Omental fat pad (tissue), 4 donors: ENCODE data around the gene SPATC1L. TPM values are rescaled to one million over a fixed set of nuclear protein-coding genes. Genes with fewer than 3 reads are reported as not detected.

Source experiments
- ATAC-seq: fragments of 150-250 bp; one replicate; pipeline ENCODE4 v1.9.1; 2016; ENCODE audit warnings: mild to moderate bottlenecking, moderate library complexity; ENCODE audit not compliant: low FRiP score
- DNase-seq: peaks from one replicate; pipeline ENCODE4 v3.0.0-alpha.2; 2019; ENCODE audit warnings: low spot score
- total RNA-seq, 4 donors: library from RNA; depleted of rRNA; stranded (reverse); fragments of >200 nt; gene quantifications; one replicate each; pipeline ENCODE4 v1.1.0, GENCODE V29; 2016
- TF ChIP-seq, protein P1 (sequence below), 3 donors: fragments of 450-650 bp; IDR thresholded peaks; one replicate each; pipeline ENCODE4 v1.5.1; 2016 to 2017; ENCODE audit warnings: antibody characterized with exemption in 3 of 3, mild to moderate bottlenecking in 3 of 3, moderate library complexity in 2 of 3

Gene SPATC1L
- total RNA-seq, 4 donors from 2014 or later: 0.96 to 8.0 (median 2.8) TPM

DNA sequence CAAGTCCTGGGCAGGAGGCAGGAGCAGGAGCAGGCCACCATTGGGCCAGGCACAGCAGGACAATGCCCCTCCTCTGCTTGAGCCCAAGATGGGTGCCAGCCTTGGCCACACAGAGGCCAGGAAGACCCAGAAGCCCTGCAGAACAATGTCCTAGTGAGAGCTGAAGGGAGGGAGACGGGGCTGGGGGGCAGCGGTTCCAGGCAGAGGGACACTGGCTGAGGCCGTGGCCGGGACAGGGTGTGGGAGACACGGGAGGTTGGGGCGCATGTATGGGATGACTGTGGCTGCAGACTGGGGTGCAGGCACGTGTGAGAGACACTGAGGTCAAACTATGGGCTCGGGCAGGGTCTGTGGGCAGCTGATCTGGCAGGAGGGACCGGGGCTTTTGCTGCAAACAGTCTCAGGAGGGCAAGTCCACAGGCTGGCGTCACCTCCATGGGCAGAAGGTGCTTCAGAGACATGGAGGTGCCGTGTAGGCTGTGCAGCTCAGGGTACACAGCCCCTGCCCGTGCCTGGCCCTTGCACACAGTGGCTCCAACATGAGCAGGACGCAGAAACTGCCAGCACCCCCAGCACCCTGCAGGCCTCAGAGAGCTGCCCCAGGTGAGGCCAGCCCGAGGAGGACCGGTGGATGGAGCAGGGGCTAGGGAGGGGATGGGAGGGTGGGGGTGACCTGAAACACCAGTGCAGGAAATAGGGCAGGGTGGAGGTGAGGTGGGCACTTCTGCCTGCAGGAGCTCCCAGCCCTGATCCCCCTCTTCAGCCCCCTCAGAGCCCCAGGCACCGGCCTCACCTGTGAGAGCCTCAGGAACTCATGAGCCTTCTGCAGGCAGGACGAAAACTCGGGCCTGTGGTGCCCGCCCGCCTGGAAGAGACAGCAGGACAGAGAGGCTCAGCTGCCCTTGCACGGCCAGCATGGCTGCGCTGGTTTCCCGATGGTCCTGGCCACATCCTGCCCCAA, 24.8 kb upstream of the SPATC1L start:
- peak; percentile 12 for DNase-seq
- TF ChIP-seq, protein P1, sequence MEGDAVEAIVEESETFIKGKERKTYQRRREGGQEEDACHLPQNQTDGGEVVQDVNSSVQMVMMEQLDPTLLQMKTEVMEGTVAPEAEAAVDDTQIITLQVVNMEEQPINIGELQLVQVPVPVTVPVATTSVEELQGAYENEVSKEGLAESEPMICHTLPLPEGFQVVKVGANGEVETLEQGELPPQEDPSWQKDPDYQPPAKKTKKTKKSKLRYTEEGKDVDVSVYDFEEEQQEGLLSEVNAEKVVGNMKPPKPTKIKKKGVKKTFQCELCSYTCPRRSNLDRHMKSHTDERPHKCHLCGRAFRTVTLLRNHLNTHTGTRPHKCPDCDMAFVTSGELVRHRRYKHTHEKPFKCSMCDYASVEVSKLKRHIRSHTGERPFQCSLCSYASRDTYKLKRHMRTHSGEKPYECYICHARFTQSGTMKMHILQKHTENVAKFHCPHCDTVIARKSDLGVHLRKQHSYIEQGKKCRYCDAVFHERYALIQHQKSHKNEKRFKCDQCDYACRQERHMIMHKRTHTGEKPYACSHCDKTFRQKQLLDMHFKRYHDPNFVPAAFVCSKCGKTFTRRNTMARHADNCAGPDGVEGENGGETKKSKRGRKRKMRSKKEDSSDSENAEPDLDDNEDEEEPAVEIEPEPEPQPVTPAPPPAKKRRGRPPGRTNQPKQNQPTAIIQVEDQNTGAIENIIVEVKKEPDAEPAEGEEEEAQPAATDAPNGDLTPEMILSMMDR (IDR thresholded peaks at IDR 0.05): no peak
- ATAC-seq: no peak

DNA sequence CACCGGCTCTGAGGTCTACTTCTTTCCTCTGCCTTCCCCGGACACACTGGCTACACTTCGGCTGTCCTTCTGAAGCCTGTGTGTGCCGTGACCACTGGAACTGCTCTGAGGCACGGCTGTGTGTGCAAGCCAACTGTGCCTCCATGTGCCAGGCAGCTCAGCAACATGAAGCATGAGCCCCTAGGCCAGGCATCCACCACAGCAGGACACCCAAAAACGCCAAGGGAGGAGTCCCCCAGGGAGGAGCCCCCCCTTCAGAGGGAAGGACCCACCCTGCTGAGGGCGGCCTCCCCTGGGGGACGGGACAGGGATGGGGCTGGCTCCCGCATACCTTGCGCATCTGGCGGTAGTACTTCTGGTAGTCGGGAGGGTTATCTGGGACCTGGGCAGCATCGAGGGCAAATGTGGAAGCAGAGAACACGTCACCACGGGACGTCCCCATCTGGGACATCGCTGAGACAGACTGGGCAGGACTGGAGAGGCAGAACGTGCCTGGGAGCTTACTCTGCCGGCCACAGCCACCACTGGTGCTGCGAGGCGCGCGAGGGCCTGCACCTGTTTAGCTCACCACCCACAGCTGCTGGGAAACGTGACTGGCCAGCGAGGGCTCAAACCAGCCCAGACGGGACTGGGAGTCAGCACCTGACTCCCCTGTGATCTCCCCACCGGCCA, 23.8 kb upstream of the SPATC1L start:
- TF ChIP-seq, protein P1 (IDR thresholded peaks at IDR 0.05): no peak
- DNase-seq (no peak), ATAC-seq (no peak)

DNA sequence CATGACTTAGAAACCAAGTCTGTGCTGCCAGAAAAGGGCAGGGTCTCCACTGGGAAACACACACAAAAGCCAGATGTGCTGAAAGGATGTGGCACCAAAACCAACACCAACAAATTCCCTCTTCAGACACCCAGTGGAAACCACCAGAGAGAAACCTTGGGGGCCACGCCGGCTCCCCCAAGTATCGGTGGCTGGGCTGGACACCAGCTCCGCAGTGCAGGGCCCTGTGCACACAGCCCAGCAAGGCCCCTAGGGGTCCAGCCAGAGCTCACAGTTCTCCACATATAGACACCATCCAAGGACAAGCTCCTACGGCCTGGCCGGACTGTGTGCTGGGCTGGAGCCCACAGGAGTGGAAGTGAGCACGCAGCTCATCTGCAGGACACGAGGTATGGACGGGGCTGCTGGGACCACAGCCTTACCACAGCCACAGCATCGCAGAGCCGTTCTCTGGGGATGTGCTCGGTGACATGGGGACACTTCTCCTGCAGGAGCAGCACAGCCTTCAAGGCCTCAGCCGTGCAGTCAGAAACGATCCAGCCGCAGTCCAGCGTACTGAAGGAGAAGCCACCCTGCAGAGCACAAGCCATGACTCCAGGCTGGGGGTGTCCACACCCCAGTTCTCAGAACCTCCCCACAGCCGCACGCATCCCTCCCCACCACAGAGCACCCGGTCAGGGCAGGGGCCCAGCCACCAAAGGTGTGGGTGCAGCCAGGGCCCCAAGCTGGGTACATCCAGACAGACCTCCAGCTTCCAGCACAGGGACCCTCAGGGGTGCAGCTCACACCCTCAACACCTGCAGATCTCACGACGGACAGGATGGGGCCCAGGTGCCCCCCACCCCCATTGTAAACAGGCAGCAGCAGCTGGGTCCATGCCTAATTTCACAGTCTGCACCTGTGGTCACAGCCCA, 23.0 kb upstream of the SPATC1L start:
- TF ChIP-seq, protein P1 (IDR thresholded peaks at IDR 0.05): no peak
- DNase-seq (no peak), ATAC-seq (no peak)

DNA sequence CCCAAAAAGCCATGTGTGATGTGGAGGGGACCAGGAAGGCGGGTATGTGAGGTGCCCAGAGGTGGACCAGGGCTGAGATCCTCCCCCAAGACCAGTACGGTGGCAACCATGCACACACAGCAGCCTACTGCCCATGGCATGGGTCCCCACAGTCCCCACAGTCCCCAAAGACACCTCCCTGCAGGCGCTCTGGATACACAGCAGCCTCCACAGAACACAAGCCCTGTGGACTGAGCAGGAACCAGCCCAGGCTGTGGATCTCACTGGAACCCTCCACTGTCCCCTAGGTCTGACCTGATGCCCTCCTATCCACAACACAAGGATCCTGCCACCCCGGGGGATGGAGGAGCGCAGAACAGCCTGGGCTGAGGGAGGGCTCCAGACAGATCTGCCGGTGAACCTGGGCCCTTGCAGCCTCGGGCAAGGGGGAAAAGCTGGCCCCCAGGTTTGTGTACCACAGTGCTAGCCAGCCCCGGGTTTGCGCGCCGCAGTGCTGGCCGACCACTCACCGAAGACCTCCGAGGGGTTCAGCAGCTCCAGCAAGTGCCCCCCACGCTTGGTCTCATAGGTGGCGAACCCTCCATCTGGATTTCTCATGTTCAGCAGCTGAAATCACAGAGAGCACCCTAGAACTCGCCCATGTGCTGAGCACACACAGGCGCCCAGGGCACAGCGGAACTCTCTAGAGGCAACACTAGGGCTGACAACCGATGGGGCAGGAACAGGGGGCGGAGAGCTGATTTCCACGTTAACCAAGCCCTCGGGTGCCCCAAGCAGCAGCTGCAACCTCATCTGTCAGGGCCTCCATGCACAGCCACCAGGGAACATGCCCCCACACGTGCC, 22.1 kb upstream of the SPATC1L start:
- ATAC-seq (no peak), DNase-seq (no peak)
- TF ChIP-seq, protein P1 (IDR thresholded peaks at IDR 0.05): no peak

DNA sequence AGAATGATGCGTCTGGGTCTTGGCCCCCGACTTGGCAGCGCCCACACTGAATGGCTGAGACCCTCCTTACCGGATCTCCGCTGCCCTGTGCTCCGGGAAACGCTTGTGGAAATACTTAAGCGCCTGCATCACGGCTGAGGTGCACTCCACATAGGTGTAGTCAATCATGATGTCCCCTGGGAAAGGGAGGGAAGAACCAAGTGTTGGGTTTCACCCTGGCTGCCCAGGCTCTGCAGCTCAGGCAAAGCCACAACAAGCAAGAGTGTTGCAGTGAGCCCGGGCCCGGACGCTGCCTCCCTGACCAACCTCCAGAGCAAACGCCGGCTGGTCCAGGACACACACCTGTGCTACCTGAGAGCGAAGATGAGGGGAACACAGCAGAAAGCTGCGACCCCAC, 21.5 kb upstream of the SPATC1L start:
- ATAC-seq (no peak), DNase-seq (no peak)
- TF ChIP-seq, protein P1 (IDR thresholded peaks at IDR 0.05): no peak

DNA sequence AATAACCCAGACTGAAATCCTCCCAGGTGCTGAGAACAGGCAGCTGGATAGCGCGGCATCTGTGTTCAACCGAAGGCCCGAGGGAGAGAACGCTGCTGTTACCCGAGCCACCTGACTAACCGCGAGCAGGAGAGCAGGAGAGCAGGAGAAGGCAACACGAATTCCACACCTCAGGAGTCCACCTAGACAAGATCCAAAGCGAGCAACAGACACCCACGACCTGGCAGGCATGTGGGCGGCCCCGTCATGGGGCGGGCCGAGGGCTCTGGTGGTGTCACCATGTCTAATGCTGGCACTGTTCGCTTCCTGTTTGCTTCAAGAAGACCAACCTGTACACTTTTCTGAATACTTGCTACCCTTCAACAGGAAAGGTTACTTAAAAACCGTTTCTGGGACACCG, 20.9 kb upstream of the SPATC1L start:
- DNase-seq (no peak), ATAC-seq (no peak)

More for the DNA sequence above, 20.9 kb upstream of the SPATC1L start:
- TF ChIP-seq, protein P1 (IDR thresholded peaks at IDR 0.05): no peak
